HCT116 (cell line): ENCODE data around the gene NT5C1A. TPM values are rescaled to one million over a fixed set of nuclear protein-coding genes. Genes with fewer than 3 reads are reported as not detected.

Source experiments
- ATAC-seq: fragments of 200-7000 bp; cut with Tn5 transposase; 2 replicates; pipeline ENCODE4 v1.9.1; 2020; ENCODE audit warnings: mild to moderate bottlenecking, moderate library complexity
- BruUV-seq: library from RNA; stranded (reverse); fragments of 400-500 nt; replicated peaks from 2 replicates; lab custom pipeline; 2021; lab: Mats Ljungman, UMichigan
- CTCF ChIA-PET: fragments of 300-600 bp; sonication (Branson Sonifier 250); formaldehyde crosslinking; loops from one replicate; lab custom pipeline; 2021; ENCODE audit warnings: antibody characterized with exemption; lab: Charles Lee
- POLR2A ChIA-PET: fragments of 300-600, 350-600 bp; sonication (Branson Sonifier 250); formaldehyde crosslinking; loops from one replicate; lab custom pipeline; 2021; ENCODE audit warnings: antibody characterized with exemption; lab: Charles Lee
- RAD21 ChIA-PET, 2 experiments: fragments of 300-600 bp; sonication (Branson Sonifier 250); formaldehyde crosslinking; loops; one replicate each; lab custom pipeline; 2023; ENCODE audit warnings: low total read pairs in 2 of 2; ENCODE audit not compliant: uncharacterized antibody in 2 of 2, unreplicated experiment in 2 of 2, low non-redundant PET in 1 of 2; lab: Charles Lee
- DNase-seq: peaks from one replicate; pipeline ENCODE4 v3.0.0-alpha.2; 2010; ENCODE audit warnings: low read depth, low spot score
- H2AFZ ChIP-seq: fragments of 200-600 bp; shearing (Covaris generic), sonication (generic); 2 replicates; pipeline ENCODE4 v1.6.1; 2017; ENCODE audit warnings: low read depth, mixed run types, mixed read lengths, antibody characterized with exemption, low read length; ENCODE audit not compliant: poor library complexity, severe bottlenecking
- H3K27ac ChIP-seq: 2 replicates; pipeline ENCODE4 v1.5.1; 2012; ENCODE audit warnings: low read depth, low read length
- H3K27me3 ChIP-seq: fragments of 200-600 bp; sonication (generic); 2 replicates; pipeline ENCODE4 v1.6.1; 2016; ENCODE audit warnings: mixed run types, low read length, mixed read lengths; ENCODE audit not compliant: insufficient read depth
- H3K36me3 ChIP-seq, 2 experiments: fragments of 200-500 bp in 1 of 2; fragments of 200-600 bp in 1 of 2; sonication (Bioruptor generic) in 1 of 2; sonication (generic) in 1 of 2; 2 replicates each; pipeline versions ENCODE4 v1.5.1 to v1.6.1; 2014 to 2016; ENCODE audit warnings: low read length in 2 of 2, inconsistent platforms in 1 of 2, mixed read lengths in 1 of 2, mixed run types in 1 of 2; ENCODE audit not compliant: insufficient read depth in 2 of 2, control insufficient read depth in 1 of 2
- H3K4me1 ChIP-seq, 2 experiments: fragments of 200-600 bp in 1 of 2; sonication (generic) in 1 of 2; 2 replicates each; pipeline versions ENCODE4 v1.5.1 to v1.6.1; 2012 to 2017; ENCODE audit warnings: low read length in 2 of 2, inconsistent platforms in 1 of 2, mild to moderate bottlenecking in 1 of 2, mixed read lengths in 1 of 2, mixed run types in 1 of 2, moderate library complexity in 1 of 2; ENCODE audit not compliant: insufficient read depth in 2 of 2, control insufficient read depth in 1 of 2
- H3K4me2 ChIP-seq: fragments of 200-600 bp; sonication (generic); 2 replicates; pipeline ENCODE4 v1.6.1; 2017; ENCODE audit warnings: mixed run types, low read length, mixed read lengths
- H3K4me3 ChIP-seq, 2 experiments: fragments of 200-600 bp in 1 of 2; sonication (generic) in 1 of 2; replicated peaks in 1 of 2; 2 replicates each; pipeline ENCODE4 v1.5.1; 2011 to 2016; ENCODE audit warnings: low read length in 2 of 2, control low read depth in 1 of 2, low read depth in 1 of 2, mild to moderate bottlenecking in 1 of 2, mixed read lengths in 1 of 2, mixed run types in 1 of 2
- H3K79me2 ChIP-seq: fragments of 200-600 bp; sonication (generic); 2 replicates; pipeline ENCODE4 v1.6.1; 2017; ENCODE audit warnings: mild to moderate bottlenecking, mixed run types, low read length, moderate library complexity, mixed read lengths; ENCODE audit not compliant: insufficient read depth
- H3K9ac ChIP-seq: fragments of 200-600 bp; sonication (generic); 2 replicates; pipeline ENCODE4 v1.6.1; 2016; ENCODE audit warnings: low read length, mixed read lengths
- H3K9me2 ChIP-seq: fragments of 200-600 bp; sonication (generic), shearing (Covaris generic); 2 replicates; pipeline ENCODE4 v1.6.1; 2017; ENCODE audit warnings: mixed run types, mild to moderate bottlenecking, moderate library complexity; ENCODE audit not compliant: insufficient read depth
- H3K9me3 ChIP-seq, 2 experiments: fragments of 200-500 bp in 1 of 2; fragments of 200-600 bp in 1 of 2; sonication (Bioruptor generic) in 1 of 2; sonication (generic) in 1 of 2; 2 replicates each; pipeline ENCODE4 v1.6.1; 2014 to 2017; ENCODE audit warnings: low read length in 2 of 2, mixed read lengths in 2 of 2, inconsistent platforms in 1 of 2, low read depth in 1 of 2, mild to moderate bottlenecking in 1 of 2, mixed run types in 1 of 2, moderate library complexity in 1 of 2; ENCODE audit not compliant: control insufficient read depth in 1 of 2, insufficient read depth in 1 of 2
- H4K20me1 ChIP-seq: fragments of 200-600 bp; sonication (generic), shearing (Covaris generic); 2 replicates; pipeline ENCODE4 v1.6.1; 2017; ENCODE audit warnings: mixed run types, mild to moderate bottlenecking, moderate library complexity; ENCODE audit not compliant: insufficient read depth
- CBX3 ChIP-seq: IDR thresholded peaks from 2 replicates; pipeline ENCODE4 v1.6.1; 2012; ENCODE audit warnings: low read depth
- CEBPB ChIP-seq: IDR thresholded peaks from 2 replicates; pipeline ENCODE4 v1.6.1; 2012; ENCODE audit warnings: low read depth
- EGR1 ChIP-seq: IDR thresholded peaks from 2 replicates; pipeline ENCODE4 v1.6.1; 2012; ENCODE audit warnings: low read depth
- ELF1 ChIP-seq: IDR thresholded peaks from 2 replicates; pipeline ENCODE4 v1.6.1; 2012; ENCODE audit warnings: low read depth, borderline replicate concordance
- EZH2 ChIP-seq: fragments of 200-600 bp; sonication (generic); IDR thresholded peaks from 2 replicates; pipeline ENCODE4 v1.6.1; 2017; ENCODE audit warnings: antibody characterized with exemption, mixed run types
- EZH2phosphoT487 ChIP-seq: fragments of 200-600 bp; IDR thresholded peaks from 2 replicates; pipeline ENCODE4 v1.6.1; 2018; ENCODE audit warnings: antibody characterized with exemption, borderline replicate concordance
- FOSL1 ChIP-seq: IDR thresholded peaks from 2 replicates; pipeline ENCODE4 v1.6.1; 2012; ENCODE audit warnings: low read depth
- JUND ChIP-seq: IDR thresholded peaks from 2 replicates; pipeline ENCODE4 v1.6.1; 2012
- POLR2AphosphoS5 ChIP-seq: IDR thresholded peaks from 2 replicates; pipeline ENCODE4 v1.6.1; 2011; ENCODE audit warnings: mild to moderate bottlenecking, low read depth, low read length, moderate library complexity
- RAD21 ChIP-seq: IDR thresholded peaks from 2 replicates; pipeline ENCODE4 v1.6.1; 2012; ENCODE audit warnings: low read depth, mild to moderate bottlenecking
- SIN3A ChIP-seq: IDR thresholded peaks from 2 replicates; pipeline ENCODE4 v1.6.1; 2012; ENCODE audit warnings: low read depth
- SP1 ChIP-seq: IDR thresholded peaks from 2 replicates; pipeline ENCODE4 v1.6.1; 2012; ENCODE audit warnings: low read depth
- SRF ChIP-seq: IDR thresholded peaks from 2 replicates; pipeline ENCODE4 v1.6.1; 2012; ENCODE audit warnings: low read depth
- TCF7L2 ChIP-seq: IDR thresholded peaks from 2 replicates; pipeline ENCODE4 v1.7.0; 2011; ENCODE audit warnings: borderline replicate concordance, inconsistent platforms; ENCODE audit not compliant: insufficient read depth, insufficient read length; ENCODE audit errors: extremely low read depth
- YY1 ChIP-seq: IDR thresholded peaks from 2 replicates; pipeline ENCODE4 v1.6.1; 2011; ENCODE audit warnings: low read length, low read depth, moderate library complexity, mild to moderate bottlenecking; ENCODE audit not compliant: insufficient replicate concordance; ENCODE audit errors: extremely low read depth
- ZNF274 ChIP-seq: fragments of 200-500 bp; sonication (Bioruptor generic); IDR thresholded peaks from 2 replicates; pipeline ENCODE4 v1.6.1; 2014; ENCODE audit warnings: mild to moderate bottlenecking, low read depth, low read length, inconsistent platforms
- intact Hi-C: fragments of 100-400 bp; cut with micrococcal nuclease; formaldehyde crosslinking; loops from 2 replicates; pipeline ENCODE4 v1.10.0; 2022
- total RNA-seq: library from RNA; stranded (reverse); gene quantifications from one replicate; pipeline ENCODE4 v1.2.1, GENCODE V29; 2021; ENCODE audit not compliant: unreplicated experiment
- TF ChIP-seq, protein P1 (sequence below): IDR thresholded peaks from 2 replicates; pipeline ENCODE4 v1.6.1; 2012
- TF ChIP-seq, protein P2 (sequence below): IDR thresholded peaks from 2 replicates; pipeline ENCODE4 v1.6.1; 2012; ENCODE audit warnings: low read depth

Gene NT5C1A
- total RNA-seq, 1 experiment from 2014 or later, result not detected

DNA sequence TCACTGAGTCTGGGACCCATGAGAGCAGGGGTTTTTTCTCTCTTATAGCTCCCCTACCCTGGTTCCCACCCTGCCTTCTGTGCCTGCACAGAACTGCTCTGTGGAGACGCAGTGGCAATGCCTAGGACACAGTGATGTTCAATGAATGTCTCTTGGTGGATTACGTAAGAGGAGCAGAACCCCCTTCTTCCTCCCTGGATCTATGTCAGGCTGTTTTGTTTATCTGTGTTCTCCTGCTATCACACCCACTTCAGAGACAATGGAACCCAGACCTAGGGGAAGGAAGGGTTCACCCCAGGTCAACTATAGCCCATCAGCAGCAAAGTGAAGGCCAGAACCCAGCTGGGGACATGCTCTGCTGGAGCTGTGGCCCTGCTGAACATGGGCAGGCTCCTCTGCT, 17.3 kb upstream of the NT5C1A start:
- H3K4me3 ChIP-seq, result no peak overlapping the region
- no peak overlapping the region for H3K27ac ChIP-seq
- H3K9me3 ChIP-seq, result no peaks in the 10 kb centered on the region
- H3K27me3 ChIP-seq, result no peaks in the 10 kb centered on the region
- intact Hi-C loops, result no loop called here
- H3K4me1 ChIP-seq, result peaks cover 3 to 20% of the 10 kb centered on the region in 2 experiments; a peak in 2 of 4 replicates
- ATAC-seq, result no peak
- RAD21 ChIA-PET, result no interaction called here
- TF ChIP-seq RAD21 (no peak), CEBPB (no peak), JUND (no peak), ELF1 (no peak), FOSL1 (no peak), SP1 (no peak), SIN3A (no peak), TCF7L2 (no peak), EZH2 (no peak), YY1 (no peak), ZNF274 (no peak), SRF (no peak), EGR1 (no peak), CBX3 (no peak), EZH2phosphoT487 (no peak), POLR2AphosphoS5 (no peak)
- TF ChIP-seq, protein P1, sequence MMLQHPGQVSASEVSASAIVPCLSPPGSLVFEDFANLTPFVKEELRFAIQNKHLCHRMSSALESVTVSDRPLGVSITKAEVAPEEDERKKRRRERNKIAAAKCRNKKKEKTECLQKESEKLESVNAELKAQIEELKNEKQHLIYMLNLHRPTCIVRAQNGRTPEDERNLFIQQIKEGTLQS, result no peak
- TF ChIP-seq, protein P2, sequence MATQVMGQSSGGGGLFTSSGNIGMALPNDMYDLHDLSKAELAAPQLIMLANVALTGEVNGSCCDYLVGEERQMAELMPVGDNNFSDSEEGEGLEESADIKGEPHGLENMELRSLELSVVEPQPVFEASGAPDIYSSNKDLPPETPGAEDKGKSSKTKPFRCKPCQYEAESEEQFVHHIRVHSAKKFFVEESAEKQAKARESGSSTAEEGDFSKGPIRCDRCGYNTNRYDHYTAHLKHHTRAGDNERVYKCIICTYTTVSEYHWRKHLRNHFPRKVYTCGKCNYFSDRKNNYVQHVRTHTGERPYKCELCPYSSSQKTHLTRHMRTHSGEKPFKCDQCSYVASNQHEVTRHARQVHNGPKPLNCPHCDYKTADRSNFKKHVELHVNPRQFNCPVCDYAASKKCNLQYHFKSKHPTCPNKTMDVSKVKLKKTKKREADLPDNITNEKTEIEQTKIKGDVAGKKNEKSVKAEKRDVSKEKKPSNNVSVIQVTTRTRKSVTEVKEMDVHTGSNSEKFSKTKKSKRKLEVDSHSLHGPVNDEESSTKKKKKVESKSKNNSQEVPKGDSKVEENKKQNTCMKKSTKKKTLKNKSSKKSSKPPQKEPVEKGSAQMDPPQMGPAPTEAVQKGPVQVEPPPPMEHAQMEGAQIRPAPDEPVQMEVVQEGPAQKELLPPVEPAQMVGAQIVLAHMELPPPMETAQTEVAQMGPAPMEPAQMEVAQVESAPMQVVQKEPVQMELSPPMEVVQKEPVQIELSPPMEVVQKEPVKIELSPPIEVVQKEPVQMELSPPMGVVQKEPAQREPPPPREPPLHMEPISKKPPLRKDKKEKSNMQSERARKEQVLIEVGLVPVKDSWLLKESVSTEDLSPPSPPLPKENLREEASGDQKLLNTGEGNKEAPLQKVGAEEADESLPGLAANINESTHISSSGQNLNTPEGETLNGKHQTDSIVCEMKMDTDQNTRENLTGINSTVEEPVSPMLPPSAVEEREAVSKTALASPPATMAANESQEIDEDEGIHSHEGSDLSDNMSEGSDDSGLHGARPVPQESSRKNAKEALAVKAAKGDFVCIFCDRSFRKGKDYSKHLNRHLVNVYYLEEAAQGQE, result no peak
- TF ChIP-seq, all 23 proteins: peak for 0
- H3K36me3 ChIP-seq, result no peaks in the 10 kb centered on the region
- BruUV-seq, result no TSS peak
- no peaks in the 10 kb centered on the region for H3K79me2 ChIP-seq
- CTCF ChIA-PET, result no interaction called here
- H2AFZ ChIP-seq, result no peak overlapping the region
- no peak overlapping the region for H3K9ac ChIP-seq
- POLR2A ChIA-PET, result no interaction called here
- no peak overlapping the region for H3K4me2 ChIP-seq
- H4K20me1 ChIP-seq, result no peaks in the 10 kb centered on the region
- no peak for DNase-seq
- H3K9me2 ChIP-seq, result no peaks in the 10 kb centered on the region
